Activated naive CD8-positive, alpha-beta T cell treated with anti-CD3 and anti-CD28 coated beads, Interleukin-2, amount 50 U/mL, for 16 hours (primary cell): ENCODE measurements around the gene BAZ2B.

Experiments
- DNase-seq: peaks from one replicate; pipeline ENCODE4 v3.0.0-alpha.2; 2020; ENCODE audit warnings: low read depth, low spot score

BAZ2B gene

GRCh38 chr2:159584796-159585195, 31.6 kb downstream of the BAZ2B start:
- no peak for DNase-seq

DNA sequence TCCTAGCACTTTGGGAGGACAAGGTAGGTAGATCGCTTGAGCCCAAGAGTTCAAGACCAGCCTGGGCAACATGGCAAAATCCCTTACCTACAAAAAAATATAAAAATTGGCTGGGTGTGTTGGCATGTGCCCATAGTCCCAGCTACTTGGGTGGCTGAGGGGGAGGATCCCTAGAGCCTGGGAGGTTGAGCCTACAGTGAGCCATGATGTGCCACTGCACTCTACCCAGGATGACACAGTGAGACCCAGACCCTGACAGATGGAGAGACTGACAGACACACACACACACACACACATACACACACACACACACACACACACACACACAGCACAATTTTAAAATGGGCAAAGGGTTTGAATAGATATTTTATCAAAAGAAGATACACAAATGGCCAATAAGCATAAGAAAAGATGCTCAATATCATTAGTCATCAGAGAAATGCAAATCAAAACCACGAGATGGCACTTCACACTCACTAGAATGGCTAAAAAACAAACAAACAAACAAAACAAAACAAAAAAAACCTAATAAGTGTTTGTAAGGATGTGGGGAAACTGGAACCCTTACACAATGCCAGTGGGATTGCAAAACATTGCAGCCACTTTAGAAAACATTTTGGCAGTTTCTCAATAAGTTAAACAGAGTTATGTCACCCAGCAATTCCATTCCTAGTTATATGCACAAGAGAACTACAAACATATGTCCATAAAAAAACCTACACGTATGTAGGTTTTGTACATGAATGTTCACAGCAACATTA, 42.3 kb downstream of the BAZ2B start:
- DNase-seq, result no peak

GRCh38 chr2:159573294-159573693, 43.1 kb downstream of the BAZ2B start:
- DNase-seq, result no peak

GRCh38 chr2:159572459-159572858, 43.9 kb downstream of the BAZ2B start:
- no peak for DNase-seq

- no peak for DNase-seq
These were observed 44.6 kb downstream of the BAZ2B start for GRCh38 chr2:159571540-159572260.

- DNase-seq, result no peak
These were observed 52.3 kb downstream of the BAZ2B start for GRCh38 chr2:159564081-159564480.

DNA sequence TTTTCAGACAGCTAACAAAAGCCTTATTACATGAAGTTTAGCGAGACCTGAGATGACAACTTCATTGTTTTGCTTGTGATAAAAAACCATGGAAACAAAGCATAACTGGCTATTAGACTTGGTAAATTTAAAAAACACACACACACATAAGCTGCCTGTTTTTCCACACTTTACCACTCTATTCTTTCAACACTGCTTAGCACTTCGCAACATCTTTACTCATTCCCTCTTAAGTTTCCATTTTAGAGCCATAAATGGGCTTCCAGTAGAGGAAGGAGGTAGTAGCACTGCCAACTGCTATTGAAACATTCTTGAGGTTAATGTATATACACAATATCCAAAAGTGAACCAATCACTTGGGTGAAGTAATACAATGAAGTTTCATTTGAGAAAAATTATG, 54.1 kb downstream of the BAZ2B start:
- DNase-seq, result no peak

DNA sequence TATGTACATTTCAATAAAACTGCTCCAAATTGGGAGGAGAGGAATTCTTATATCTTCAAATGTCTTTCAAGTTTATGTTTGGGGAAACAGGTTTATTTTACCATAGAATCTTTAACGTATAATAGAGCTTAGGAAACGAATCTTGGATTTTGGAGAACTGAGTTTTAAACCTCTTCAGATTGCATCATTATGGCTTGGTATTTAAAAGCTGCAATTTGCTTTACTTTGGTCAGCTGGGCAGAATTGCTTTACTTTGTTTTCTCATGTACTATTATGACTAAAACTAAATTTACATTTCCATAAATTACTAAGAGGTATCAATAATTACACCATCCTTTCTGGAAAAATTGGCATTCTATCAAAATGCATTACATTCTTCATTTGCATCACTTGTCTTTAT, 54.6 kb downstream of the BAZ2B start:
- no peak for DNase-seq

- no peak for DNase-seq
These were observed 55.1 kb downstream of the BAZ2B start for GRCh38 chr2:159561242-159561641.

GRCh38 chr2:159559034-159559433, 57.3 kb downstream of the BAZ2B start:
- DNase-seq, result no peak

GRCh38 chr2:159558479-159558878, 57.9 kb downstream of the BAZ2B start:
- DNase-seq, result no peak

- no peak for DNase-seq
These were observed 58.8 kb downstream of the BAZ2B start for GRCh38 chr2:159557437-159558034.

DNA sequence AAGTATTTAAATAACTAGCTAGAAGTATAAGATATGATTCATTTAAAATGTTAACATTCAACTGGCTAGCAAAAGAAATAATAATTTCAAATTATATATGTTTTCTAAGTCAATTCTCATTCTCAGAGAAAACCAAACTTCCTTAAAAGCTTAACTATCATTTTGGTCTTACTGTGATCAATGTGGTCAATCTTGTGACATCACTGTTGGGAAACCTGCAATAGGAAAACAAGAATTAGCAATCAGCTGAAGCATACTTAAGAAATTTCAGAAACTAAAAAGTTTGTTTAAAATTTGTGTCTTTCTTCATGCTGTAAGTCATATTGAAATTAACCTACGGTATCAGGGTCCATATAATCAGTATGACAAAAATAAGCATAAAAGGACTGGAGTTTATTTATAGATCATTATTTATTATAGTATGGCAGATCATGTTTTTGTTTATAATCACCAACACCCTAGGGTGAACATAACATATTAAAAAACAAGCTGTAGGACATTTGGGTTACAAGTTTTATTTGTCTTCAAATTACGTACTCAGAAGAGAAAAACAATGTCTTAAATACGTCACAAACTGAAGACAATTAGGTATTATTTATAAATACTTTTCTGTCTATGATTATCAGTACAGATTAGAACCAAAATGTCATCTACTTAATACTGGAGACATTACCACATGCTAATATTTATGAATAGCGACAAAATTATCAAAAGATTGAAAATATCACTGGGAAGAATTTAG, 60.5 kb downstream of the BAZ2B start:
- DNase-seq, result no peak

- no peak for DNase-seq
These were observed 62.6 kb downstream of the BAZ2B start for GRCh38 chr2:159553727-159554126.

- DNase-seq, result no peak
These were observed 64.5 kb downstream of the BAZ2B start for GRCh38 chr2:159551806-159552205.

DNA sequence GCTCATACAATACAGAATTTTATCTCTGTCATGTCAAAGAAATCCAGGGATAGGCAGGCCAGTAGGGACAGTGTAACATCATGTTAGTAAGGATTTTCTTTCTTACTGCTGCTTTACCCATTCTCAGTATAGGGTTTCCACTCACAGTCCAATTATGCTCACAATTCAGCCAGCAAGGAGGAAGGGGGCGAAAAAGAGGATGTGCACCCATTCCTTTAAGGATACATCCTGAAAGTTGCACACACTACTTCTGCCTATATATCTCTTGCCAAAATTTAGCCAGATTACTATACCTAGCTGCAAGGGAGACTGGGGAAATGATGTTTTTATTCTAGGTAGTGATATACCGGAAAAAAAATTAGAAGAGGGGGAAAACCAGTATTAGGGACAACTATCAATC, 66.1 kb downstream of the BAZ2B start:
- no peak for DNase-seq

GRCh38 chr2:159549234-159549633, 67.1 kb downstream of the BAZ2B start:
- DNase-seq, result no peak

DNA sequence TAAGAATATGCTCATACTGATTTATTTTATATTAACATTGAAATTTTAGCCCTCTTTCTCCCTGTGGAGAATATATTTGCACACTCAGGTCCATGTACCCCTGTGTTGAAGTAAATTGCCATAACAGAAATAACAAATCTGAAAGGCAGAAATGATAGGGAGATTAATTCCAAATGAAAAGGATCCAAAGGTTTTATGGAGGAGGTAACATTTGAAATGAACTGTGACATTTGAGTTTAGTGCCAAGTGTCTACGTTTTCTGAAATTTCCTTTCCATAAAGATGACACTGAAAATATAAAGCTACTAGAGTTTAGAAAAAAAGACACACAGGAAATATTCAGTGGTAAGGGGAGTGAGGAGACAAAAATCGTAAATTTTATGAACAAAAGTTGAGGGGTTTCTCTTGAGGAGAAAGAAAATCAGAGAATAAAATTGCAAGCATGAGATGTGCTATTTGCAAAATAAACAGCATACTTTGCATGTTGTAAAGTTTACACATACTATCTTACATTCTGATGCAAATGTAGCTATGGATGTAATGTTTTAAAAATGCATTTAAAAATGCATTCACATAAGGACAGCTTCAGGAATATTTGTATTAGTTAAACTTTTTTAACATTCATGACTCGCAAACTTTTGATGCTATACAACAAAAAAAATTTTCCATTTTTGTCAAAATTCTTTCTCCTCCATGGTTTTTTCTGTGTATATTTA, 69.5 kb downstream of the BAZ2B start:
- no peak for DNase-seq

- no peak for DNase-seq
These were observed 70.3 kb downstream of the BAZ2B start for GRCh38 chr2:159546039-159546438.

GRCh38 chr2:159545085-159545484, 71.3 kb downstream of the BAZ2B start:
- no peak for DNase-seq

- no peak for DNase-seq
These were observed 74.2 kb downstream of the BAZ2B start for GRCh38 chr2:159542101-159542500.

DNA sequence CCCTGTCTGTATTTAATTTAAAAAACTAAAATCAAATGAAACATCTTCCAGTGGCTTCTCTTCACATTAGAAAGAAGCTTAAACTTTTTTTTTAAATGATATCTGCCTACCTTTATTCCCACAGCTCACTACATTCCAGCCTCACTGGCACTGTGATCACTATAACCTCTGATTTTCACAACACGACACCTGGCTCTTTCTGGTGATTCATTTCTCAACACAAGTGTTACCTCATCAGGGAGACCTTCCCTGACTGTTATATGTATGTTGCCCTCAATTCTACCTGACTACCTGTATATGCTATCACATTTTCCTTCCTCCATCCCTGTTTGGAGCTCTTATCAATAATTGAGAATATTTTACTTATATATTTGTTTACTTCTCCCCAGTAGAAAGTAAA, 76.6 kb downstream of the BAZ2B start:
- no peak for DNase-seq
